TTC549 (cell line): Measurements from ENCODE around the gene PPARA.

ENCODE experiments used
- FAIRE-seq: peaks from 2 replicates; lab custom pipeline; 2012; peaks lifted over from hg19 to GRCh38; lab: Jason Lieb, UNC

The PPARA gene

DNA sequence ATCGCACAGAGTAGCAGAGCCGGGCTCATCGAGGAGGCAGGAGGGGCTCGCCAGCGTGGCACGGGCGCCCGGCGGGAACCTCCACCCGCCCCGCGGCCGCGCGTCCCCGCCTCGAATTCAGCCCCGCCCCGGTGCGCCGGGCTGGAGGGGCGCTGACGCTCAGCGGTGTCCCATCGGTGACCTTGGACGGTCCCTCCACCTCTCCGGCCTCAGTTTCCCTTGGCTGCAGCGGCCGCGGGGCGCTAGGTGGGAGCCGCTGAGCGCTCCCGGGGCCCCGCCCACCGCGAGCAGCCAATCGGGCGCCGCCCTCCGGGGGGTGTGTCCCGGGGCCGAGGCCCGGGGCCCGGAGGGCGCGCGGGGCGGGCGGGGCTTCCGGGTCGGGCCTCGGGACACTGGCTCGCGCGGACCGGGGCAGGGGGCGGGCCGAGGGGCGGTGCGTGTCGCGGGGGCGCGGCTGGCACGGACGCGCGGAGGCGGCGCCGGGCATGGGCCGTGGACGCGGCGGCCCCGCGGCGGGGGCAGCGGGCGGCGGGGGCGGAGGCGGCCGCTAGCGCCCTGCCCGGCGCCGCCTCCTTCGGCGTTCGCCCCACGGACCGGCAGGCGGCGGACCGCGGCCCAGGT is at the start of gene PPARA:
TSS of gene PPARA (plus strand) at position 493 of the 621 bp plus-strand sequence. CDS start 47,858 bp downstream, outside the sequence.
- no peak for FAIRE-seq

DNA sequence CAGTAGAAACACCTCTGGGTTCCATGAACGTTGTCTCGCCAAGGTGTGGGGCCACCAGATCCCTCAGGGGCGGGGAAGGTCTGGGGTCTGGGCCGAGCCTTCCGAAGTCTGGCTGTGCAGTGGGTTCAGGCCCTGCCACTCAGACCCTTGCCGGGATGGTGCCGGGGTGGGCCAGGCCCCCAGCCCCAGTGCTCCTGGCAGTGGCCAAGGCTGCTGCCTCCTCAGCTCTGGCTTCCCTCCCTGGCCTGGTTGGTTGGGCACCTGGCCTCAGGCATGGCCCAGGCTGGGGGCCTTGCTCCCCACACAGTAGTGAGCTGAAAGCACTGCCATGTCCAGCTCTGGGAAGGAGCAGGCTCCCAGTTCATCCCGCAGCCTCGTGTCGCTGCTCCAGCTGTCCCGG is 48.2 kb upstream of the PPARA start:
- no peak for FAIRE-seq

DNA sequence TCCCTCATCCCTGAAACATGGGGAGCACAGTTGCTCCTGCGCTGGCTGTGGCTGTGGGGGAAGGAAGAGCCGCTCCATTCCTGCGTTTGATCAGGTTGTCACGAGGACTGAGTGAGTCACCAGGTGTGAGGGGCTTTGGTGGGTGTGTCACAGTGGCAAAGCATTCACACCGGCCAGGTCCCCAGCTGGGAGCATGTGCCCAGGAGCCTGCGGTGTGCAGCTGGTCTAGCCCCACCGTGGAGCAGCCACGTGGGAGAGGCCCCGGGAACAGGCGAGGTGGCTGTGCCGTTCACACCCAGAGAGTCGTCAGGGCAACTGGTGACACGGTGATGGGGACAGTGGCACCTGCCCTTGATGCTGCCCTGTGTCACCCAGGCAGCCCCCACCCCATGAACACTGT is 47.6 kb upstream of the PPARA start:
- no peak for FAIRE-seq

DNA sequence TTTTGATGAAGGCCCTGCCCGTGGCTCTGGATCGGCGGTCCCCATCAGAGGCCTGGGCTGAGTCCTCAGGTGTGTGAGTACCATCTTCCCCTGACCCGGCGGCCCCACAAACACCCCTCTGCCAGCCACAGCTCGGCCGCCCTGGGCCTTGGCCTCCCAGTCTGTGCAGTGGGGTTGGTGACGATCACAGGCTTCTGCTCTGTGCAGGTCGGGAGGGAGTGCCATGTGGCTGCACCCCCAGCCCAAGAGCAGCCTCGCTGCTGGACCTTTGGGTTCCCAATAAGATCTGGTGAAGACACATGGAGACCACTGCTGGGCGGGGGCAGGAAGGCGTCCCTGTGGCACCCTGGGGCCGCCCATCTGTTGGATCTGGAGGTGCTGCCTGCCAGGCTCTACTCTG is 47.1 kb upstream of the PPARA start:
- FAIRE-seq, result no peak

DNA sequence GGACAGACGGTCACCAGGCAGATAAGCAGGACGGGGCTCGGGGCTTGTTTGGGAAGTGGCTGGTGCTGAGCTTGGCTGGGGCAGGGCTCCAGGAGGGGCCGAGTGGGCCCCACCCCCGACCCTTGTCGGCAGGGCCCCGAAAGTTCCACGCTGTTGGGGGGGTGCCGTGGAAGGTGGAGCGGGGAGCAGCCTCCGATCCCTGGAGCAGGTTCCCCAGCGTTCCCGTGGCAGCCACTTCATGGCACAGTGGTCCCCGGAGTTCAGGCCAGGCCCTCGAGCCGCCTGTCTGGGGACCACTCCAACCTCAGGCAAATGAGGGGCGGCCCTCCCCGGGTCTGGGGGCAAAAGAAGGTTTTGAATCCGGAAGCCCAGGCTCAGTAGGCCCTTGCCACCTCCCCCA is 46.7 kb upstream of the PPARA start:
- no peak for FAIRE-seq

DNA sequence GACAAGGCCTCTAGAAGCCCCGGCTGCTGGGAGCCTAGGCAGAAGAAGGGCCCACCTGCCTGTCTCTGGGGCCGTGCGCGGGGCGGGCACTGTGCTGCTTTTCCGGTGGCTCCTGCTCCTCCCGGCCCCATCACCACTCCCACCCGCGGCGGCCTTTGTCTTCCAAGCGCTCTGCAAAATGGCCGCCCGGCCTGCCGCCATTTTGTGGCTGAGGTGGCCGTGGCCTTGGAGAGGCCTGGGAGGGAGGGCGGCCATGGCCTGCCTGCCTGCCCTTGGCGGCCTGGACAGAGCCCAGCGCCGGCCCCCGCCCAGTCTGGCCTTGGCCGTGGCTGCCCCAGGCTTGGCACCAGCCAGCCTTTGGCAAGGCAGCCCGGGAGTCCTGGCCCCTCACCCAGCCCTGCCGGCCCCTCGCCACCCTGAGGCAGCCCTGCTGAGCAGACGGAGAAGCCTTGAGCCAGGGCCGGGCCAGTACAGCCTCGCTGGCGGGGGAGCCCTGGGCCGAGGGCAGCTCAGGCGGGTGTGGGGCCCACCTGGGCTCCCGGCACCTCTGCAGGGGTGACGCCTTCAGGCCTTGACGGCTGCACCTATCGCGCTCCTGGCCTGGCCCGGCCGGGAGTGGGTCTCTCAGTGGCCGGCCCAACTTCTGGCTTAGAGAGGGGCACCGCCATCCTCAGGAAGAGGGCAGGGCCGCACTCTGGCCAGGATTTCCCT is 46.0 kb upstream of the PPARA start:
- FAIRE-seq, result no peak

DNA sequence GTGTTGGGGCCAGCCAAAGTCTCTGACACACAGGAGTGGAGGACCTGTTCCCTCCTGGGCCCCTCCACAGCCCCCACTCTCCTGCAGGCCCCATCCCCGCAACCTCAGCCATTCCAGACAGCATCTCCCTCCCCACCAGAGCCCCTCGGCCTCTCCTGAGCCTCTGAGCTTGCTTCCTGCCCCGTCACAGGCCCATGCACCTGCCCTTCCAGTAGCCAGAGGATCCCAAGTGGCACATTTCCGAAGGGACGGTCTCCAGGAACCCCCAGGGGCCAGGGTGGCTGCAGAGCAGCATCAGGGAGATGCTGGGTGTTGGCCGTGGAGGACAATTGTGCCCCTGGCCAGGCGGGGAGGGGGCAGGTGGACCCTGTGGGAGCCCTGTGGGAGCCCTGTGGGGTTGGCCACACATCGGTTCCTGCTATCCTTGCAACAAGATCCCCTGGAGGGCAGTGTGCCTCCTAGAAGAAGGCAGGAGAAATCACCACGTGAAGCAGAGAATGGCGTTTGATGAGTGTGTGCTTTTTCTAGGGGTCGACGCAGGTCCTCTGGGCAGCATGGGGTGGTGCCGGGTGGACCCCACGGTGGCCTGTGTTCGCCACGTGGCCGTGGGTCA is 45.3 kb upstream of the PPARA start:
- FAIRE-seq, result no peak

DNA sequence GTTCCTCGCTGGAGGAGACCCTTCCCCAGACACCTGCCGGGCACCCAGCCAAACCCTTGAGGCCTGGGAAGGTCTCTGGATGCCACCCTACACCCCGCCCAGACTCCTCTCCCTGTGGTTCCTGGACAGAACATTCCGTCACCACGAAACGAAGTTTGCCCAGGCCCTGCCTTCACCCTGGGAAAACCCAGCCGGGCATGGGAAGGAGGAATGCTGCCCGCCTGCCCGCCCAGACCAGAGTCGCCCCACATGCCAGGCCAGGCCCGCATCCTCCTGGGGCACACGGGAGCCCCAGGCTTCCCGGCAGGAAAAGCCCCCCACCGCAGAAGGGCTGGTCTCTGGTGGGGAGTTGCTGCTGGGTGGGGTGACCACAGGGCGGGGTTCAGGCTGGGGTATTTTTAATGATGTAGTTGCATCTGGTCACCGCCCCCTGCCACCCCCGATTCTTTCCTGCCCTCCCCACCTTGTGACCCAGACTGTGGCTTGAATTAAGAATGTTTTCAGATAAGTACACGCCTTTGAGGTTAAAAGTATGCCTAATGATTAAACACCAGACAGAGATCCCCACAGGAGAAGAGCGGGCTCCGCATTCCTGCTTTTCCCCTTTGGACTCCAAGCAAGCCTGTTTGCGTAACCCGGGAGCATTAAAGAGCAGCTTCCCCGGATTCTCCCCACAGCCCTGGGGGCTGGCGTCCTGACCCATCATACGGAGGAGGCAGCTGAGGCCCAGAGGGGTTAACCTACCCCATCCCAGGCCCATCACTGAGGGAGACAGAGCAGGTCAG is 44.6 kb upstream of the PPARA start:
- no peak for FAIRE-seq

DNA sequence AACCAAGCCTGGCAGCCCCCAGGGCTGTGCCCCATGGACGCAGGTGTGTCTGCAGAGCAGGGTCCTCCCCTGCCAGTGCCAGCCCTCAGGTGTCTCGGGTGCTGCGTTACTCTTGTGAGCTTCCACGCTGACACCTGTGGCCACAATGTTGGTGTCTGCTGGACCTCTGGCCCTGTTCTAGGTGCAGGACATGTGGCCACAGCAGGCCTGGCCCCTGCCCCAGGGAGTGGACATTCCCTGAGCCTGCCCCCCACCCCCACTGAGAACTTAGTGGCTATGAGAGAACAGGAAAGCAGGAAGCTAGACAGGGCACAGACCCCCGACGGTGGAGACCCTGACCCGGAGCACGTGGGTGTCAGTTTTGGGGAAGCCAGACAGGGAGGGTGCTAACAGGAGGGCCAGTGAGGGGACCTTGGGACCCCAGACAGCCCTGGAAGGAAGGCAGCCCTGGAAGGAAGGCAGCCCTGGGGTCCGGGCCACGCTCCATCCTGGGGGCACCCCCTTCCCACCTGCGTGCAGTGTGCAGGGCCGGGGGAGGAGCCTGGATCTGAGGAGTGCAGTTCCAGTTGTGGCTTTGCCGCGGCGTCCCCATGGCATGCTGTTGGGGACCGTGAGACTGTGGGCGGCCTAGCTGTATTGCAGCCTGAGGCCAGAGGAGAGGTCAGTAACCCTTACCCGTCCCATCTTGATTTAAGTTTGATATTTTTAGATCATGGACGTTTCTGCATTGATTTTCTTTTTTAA is 43.9 kb upstream of the PPARA start:
- no peak for FAIRE-seq

DNA sequence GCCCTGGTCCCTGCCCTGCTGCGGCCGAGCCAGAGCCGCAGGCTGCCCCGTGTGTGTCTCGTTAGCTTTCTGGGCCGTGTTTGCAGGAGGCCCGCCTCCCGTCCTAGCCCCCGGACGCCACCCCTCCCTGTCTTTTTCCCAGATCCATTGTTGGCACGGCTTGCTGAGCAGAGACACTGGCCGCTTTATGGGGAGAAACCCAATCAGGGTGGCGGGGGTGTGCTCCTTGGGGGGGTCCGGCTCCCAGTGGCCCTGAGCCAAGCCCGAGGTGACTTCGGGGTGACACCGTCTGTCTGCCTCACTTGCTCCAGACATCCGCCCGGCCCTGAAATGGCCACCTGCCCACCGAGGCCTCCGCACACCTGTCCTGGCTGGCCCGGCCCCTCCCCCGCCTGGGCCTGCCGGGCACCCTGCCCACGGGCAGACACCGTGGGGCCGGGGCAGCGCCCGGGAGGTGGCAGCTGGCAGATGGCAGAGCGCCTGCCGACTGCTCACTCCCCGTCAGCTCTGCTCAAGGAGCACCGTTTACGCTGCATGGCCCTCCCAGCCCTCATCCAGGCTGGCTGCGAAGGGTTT is 43.1 kb upstream of the PPARA start:
- no peak for FAIRE-seq

DNA sequence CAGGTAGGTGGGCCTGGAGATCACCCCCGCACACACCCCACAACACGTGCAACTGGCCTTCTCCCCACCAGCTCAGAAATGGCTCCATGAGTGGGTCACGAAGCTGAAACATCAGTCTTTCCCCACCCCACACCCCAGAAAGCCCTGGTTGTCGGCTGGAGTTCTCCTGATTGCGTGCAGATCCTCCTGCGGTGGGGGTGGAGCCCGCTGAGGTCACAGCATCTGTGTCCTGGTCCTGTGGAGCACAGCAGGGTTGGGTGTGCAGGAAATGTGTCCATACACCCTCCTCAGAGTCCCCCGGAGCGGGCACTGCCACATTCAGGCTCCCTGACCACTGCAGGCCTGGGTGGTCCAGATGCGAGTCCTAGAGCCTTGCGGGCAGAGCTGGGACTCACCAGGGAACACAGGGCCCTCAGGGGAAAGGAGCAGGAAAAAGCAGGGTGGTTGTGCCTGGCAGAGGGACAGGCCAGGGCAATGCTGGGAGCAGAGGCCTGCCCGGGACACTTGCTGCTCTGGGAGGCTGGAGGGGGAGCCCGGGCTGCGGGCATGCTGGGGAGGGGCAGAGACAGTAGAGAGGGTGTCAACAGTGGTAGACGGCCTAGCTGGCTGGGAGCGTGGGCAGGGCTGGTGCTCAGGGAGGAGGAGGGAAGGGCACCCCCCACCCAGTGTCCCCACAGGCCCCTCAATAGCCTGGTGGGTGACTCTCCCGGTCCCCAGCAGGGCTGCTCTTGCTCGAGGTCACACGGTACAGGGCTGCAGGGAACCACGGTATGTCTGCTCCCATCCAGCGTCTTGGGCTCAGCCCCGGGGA is 42.4 kb upstream of the PPARA start:
- no peak for FAIRE-seq

DNA sequence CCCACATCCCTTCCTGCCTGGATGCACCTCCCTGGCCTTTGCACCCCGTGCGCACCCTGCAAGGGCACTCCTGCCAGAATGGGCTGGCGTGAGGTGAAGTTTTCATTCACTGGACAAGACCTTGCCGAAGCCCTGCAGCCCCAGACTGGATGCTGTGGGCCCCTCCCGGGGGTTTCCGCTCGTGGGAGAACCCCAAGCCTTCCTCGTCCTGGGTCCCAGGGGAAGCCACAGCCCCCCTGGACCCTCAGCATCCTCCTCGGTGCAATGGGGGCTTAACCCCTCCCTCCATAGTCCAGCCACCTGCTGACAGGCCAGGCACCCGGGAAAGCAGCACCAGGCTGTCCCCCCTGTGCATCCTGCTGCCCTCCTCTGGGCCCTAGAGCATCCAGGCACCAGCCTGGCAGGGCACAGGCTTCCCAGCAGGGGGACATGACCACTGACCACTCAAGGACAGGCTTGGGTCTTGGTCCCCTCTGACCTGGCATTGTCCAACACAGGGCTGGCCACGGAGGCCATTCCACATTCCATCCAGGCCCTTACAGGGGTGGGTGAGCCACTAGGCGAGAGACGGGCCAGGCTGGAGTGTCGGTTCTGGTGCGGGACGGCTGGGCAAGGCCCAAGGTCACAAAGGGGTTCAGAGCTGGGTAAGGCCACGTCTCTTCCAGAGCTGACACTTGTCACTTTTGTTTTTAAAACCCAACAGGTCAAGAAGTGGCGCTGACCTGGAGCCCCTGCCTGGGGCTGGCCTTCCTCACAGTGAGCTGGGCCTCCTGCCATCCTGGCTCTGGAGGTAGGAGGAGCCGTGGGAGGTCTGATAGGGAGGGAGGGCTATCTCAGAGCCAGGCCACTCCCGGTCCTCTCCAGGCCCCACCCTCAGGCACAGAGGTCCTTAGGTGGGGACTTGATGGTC is 41.5 kb upstream of the PPARA start:
- no peak for FAIRE-seq

DNA sequence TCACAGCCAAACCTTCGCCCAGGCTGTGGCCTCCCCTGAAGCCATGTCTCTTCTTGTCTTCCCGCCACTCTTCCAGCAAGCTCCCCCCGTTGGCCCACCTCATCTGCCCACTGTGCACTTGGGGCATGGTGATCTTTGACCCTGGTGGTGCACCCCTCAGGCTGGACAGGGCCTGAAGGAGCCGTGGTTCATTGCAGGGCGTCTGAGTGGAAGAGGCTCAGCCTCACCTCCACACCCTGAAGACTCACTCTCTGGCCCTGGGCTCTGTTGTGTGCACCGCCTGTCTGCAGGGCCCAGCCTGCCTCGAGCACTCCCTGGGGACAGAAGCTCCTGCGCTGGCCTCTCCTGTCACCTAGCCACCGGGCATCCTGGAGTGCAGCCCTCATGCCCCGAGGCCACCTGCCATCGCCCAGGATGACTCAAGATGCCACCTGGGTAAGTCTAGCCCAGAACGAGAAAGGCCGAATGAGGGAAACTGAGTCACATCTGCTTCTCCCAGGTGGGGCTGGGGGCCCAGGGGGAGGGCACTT is 40.8 kb upstream of the PPARA start:
- FAIRE-seq, result no peak

DNA sequence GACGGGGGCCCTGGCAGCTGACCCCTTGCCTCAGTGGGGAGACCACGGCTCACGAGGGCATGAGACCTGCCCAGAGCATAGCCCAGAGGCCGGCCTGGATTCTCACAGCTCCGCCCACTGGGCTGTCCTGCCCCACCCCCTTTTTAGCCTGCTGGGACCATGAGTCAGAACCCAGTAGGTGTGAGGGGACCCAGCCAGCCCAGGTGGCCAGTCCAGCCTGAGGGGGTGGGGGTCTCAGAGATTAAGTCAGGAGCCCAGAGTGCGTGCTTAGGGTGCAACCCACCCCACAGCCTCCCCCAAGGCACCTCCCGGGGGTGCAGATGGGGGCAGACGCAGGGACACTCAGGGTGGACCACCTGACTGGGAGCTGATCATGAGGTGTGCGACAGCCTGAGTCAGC is 40.1 kb upstream of the PPARA start:
- FAIRE-seq, result no peak

DNA sequence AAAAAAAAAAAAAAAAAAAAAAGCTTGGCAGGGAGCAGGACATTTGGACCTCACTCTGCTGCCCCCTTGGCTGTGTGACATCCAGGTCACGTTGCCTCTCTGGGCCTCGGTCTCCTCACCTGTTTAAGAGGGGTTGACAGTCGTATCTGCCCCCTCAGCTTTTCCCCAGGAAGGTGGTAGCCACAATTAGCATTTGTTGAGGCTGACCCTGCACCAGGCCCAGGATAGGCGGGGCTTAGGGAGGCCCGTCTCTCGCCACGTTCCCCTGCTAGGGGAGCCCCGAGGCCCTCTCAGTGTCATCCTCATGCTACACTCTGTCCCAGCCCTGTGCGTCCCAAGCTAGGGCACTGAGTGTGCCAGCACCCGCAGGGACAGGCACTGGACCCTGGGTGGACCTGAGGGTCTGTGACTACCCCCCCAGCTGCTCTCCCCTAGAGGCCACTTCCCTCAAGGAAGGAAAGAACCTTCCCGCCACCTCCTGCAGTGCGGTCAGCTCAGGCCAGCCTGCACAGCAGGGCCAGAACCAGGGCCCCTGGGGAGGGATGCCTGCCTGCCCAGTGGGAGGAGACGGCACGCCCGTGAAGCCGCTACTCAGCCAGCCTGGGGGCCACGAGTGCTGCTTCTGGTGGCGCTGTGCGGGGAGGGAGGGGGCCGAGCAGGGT is 38.5 kb upstream of the PPARA start:
- no peak for FAIRE-seq

DNA sequence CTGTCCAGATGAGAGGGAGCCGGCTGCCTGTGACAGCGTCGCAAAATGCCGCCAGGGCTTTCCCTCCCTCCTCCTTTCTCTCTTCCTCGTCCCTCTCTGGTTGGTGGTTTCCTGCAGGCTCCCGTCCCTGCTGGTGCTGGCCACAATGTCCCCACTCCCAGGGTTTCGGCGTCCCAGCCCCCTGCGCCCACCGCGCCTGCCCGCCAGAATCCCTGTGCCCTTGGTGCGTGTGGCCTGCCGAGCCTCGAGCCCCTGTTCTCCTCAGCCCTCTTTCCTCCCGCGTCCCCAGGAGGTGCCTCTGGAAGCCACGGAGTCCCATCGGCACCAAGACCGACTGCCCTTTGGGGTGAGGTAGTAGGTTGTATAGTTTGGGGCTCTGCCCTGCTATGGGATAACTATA is 37.9 kb upstream of the PPARA start:
- no peak for FAIRE-seq

DNA sequence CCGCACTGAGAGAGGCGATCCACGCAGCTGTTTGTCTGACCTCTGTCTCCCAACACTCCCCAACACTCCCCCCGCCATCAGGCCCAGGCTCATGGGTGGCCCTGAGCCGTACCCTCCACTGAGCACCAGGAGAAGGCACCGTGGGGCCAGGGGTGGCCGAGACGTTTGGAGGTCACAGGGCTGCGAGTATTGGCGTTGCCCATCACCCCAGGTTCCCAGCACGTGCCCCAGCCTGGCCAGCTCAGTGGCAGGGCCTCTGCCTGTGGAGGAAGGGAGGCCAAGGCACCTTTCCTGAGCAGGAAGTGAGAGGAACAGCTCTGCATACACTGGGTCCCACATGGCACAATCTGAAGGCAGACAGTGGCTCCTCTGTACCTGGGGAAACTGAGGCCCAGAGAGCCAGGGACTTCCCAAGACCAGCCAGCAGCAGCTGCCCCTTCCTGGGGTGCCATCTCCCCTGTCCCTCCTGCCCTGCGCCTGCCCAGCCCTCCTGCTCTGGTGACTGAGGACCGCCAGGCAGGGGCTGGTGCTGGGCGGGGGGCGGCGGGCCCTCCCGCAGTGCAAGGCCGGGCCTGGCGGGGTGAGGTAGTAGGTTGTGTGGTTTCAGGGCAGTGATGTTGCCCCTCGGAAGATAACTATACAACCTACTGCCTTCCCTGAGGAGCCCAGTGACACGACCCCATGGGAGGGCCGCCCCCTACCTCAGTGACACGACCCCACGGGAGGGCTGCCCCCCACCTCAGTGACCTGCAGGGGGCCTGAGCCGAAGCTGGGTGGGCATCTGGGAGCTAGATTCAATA is 37.0 kb upstream of the PPARA start:
- no peak for FAIRE-seq

DNA sequence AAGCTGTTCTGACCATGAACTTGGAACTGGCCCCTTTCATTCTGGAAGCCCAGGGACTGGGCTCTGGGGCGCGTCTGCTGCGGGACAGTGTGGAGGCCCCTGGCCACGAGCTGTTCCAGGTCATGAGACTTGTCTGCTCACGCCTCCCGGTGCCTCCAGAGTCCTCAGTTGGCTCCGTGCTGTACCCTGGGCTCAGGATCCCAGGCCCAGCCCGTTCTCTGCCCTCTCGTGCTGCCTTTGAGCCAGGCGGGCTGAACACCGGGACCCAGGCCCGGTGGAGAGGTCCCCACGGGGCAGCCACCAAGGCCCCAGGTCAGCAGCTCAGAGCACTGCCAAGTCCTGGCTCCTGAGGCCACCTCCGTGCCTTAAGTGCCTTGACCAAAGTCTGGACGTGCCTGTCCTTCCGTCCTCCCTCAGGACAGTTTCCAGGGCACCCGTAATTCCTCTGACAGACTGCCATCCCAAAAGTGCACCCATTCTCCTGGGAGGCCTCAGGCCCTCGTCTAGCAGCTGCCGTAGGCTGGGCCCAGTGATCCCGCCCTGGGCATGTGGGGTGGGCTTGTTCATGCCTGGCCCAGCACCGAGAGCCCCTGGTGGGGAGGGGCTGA is 36.3 kb upstream of the PPARA start:
- no peak for FAIRE-seq
